OCI-LY7 (cell line): ENCODE data around the gene EPHB1.

Source experiments
- CTCF ChIP-seq: fragments of 200-600 bp; sonication (generic); conservative IDR thresholded peaks from 2 replicates; pipeline ENCODE4 v1.5.1; 2014; ENCODE audit warnings: mild to moderate bottlenecking, antibody characterized with exemption, low read length, moderate library complexity, mixed read lengths
- EZH2phosphoT487 ChIP-seq: fragments of 200-600 bp; sonication (generic); IDR thresholded peaks from 2 replicates; pipeline ENCODE4 v1.6.1; 2018; ENCODE audit warnings: low read depth, borderline replicate concordance, mild to moderate bottlenecking, mixed run types, antibody characterized with exemption, low read length, moderate library complexity, mixed read lengths

GRCh38 chr3:135125171-135125801 lies 330.2 kb downstream of the EPHB1 start:
- TF ChIP-seq CTCF = no peak
- TF ChIP-seq EZH2phosphoT487 = no peak
